DND-41 (cell line): ENCODE data around the gene RALGDS.
"Not testable (repeated sequence)": the region's sequence is repeated elsewhere in the genome, so short reads cannot be mapped to it uniquely, and the experiment has no call there.

Source experiments
- CTCF ChIP-seq: IDR thresholded peaks from 2 replicates; pipeline ENCODE4 v1.5.1; 2012; ENCODE audit warnings: borderline replicate concordance, low read length, moderate library complexity, mild to moderate bottlenecking; ENCODE audit not compliant: poor library complexity, severe bottlenecking; ENCODE audit errors: extremely low read depth
- EZH2 ChIP-seq: IDR thresholded peaks from 3 replicates; pipeline ENCODE4 v1.6.1; 2012; ENCODE audit warnings: borderline replicate concordance, low read depth, mild to moderate bottlenecking, moderate library complexity, low read length, inconsistent platforms; ENCODE audit not compliant: severe bottlenecking

DNA sequence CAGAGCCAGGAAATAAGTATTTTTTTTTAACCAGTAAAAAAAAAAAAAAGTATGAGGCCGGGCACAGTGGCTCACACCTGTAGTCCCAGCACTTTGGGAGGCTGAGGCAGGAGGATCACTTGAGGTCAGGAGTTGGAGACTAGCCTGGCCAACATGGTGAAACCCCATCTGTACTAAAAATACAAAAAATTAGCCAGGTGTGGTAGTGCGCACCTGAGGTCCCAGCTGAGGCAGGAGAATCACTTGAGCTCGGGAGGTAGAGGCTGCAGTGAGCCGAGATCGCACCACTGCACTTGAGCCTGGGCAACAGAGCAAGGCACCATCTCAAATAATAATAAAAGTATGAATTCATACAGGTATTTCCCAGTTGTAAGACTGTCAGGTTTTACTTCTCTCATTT, 48.8 kb downstream of the RALGDS start:
- not testable (repeated sequence) for TF ChIP-seq CTCF, EZH2
